Endothelial cell (in vitro differentiated cells): ENCODE measurements around the gene IL17D. TPM values are rescaled to one million over a fixed set of nuclear protein-coding genes. Genes with fewer than 3 reads are reported as not detected.

Experiments
- DNase-seq: peaks from one replicate; pipeline ENCODE4 v3.0.0; 2021; ENCODE audit warnings: low spot score
- H3K27ac Mint-ChIP-seq: one replicate; pipeline ENCODE4 v1.8.0; 2021; ENCODE audit warnings: mixed read lengths, inconsistent platforms; ENCODE audit not compliant: unreplicated experiment
- H3K27me3 Mint-ChIP-seq: one replicate; pipeline ENCODE4 v1.8.0; 2021; ENCODE audit warnings: mild to moderate bottlenecking, moderate library complexity, mixed read lengths, inconsistent platforms; ENCODE audit not compliant: unreplicated experiment
- H3K36me3 Mint-ChIP-seq: one replicate; pipeline ENCODE4 v1.8.0; 2021; ENCODE audit warnings: mild to moderate bottlenecking, low read depth, mixed read lengths, inconsistent platforms; ENCODE audit not compliant: unreplicated experiment
- H3K4me1 Mint-ChIP-seq: one replicate; pipeline ENCODE4 v1.8.0; 2021; ENCODE audit warnings: mild to moderate bottlenecking, mixed read lengths, inconsistent platforms; ENCODE audit not compliant: unreplicated experiment
- H3K4me3 Mint-ChIP-seq: one replicate; pipeline ENCODE4 v1.8.0; 2021; ENCODE audit warnings: mild to moderate bottlenecking, mixed read lengths, inconsistent platforms; ENCODE audit not compliant: unreplicated experiment
- H3K9me3 Mint-ChIP-seq: one replicate; pipeline ENCODE4 v1.8.0; 2021; ENCODE audit warnings: mixed read lengths, inconsistent platforms; ENCODE audit not compliant: unreplicated experiment
- CTCF ChIP-seq: fragments of 200-600 bp; sonication (generic); IDR thresholded peaks from one replicate; pipeline ENCODE4 v1.5.0; 2021; ENCODE audit warnings: antibody characterized with exemption; ENCODE audit not compliant: unreplicated experiment
- total RNA-seq: library from RNA; stranded (reverse); fragmentation: NEBNext Ultra II Directional; extraction: Animal tissue kit (Norgen Biotek cat#: 25700); gene quantifications from one replicate; pipeline ENCODE4 v1.2.1, GENCODE V29; 2021; ENCODE audit not compliant: unreplicated experiment

IL17D gene
- total RNA-seq, 1 donor from 2014 or later: 2.1 TPM

GRCh38 chr13:20754009-20754408 is 50.5 kb downstream of the IL17D start:
- Mint-ChIP-seq H3K4me1 (peaks cover 2% of the 10 kb centered on the region), H3K36me3 (peaks cover 35% of the 10 kb centered on the region), H3K27ac (no peak overlapping the region), H3K9me3 (peaks cover 18% of the 10 kb centered on the region), H3K27me3 (no peaks in the 10 kb centered on the region), H3K4me3 (no peak overlapping the region)
- no peak for TF ChIP-seq CTCF
- no peak for DNase-seq

GRCh38 chr13:20760872-20761271 is 57.4 kb downstream of the IL17D start:
- H3K27ac Mint-ChIP-seq: no peak overlapping the region
- no peaks in the 10 kb centered on the region for H3K4me1 Mint-ChIP-seq
- DNase-seq: no peak
- H3K36me3 Mint-ChIP-seq: peaks cover 7% of the 10 kb centered on the region
- peaks cover 3% of the 10 kb centered on the region for H3K27me3 Mint-ChIP-seq
- TF ChIP-seq CTCF: no peak
- H3K4me3 Mint-ChIP-seq: no peak overlapping the region
- no peaks in the 10 kb centered on the region for H3K9me3 Mint-ChIP-seq

- TF ChIP-seq CTCF: no peak
- no peak for DNase-seq
- peaks cover 24% of the 10 kb centered on the region for H3K36me3 Mint-ChIP-seq
- peaks cover 7% of the 10 kb centered on the region for H3K4me1 Mint-ChIP-seq
- H3K27me3 Mint-ChIP-seq: peaks cover 3% of the 10 kb centered on the region
- H3K27ac Mint-ChIP-seq: no peak overlapping the region
- H3K4me3 Mint-ChIP-seq: no peak overlapping the region
- H3K9me3 Mint-ChIP-seq: no peaks in the 10 kb centered on the region
Measured at GRCh38 chr13:20767309-20767943, 63.9 kb downstream of the IL17D start.

GRCh38 chr13:20769091-20769490 is 65.6 kb downstream of the IL17D start:
- Mint-ChIP-seq H3K27me3 (peaks cover 4% of the 10 kb centered on the region), H3K27ac (no peak overlapping the region), H3K36me3 (peaks cover 24% of the 10 kb centered on the region), H3K4me3 (no peak overlapping the region), H3K4me1 (peaks cover 10% of the 10 kb centered on the region), H3K9me3 (no peaks in the 10 kb centered on the region)
- DNase-seq: no peak
- TF ChIP-seq CTCF: no peak

- Mint-ChIP-seq H3K4me1 (peaks cover 10% of the 10 kb centered on the region), H3K4me3 (peak overlapping the region; percentile 28), H3K36me3 (peaks cover 24% of the 10 kb centered on the region), H3K27me3 (peaks cover 2% of the 10 kb centered on the region), H3K27ac (no peak overlapping the region), H3K9me3 (no peaks in the 10 kb centered on the region)
- no peak for TF ChIP-seq CTCF
- no peak for DNase-seq
Measured at GRCh38 chr13:20769834-20770233, 66.3 kb downstream of the IL17D start.

Other genes with a start within 250 kb of the IL17D start
- 4.8 TPM for gene CRYL1, start 177.8 kb upstream of the IL17D start, total RNA-seq
- 7.8 TPM for gene IFT88, start 136.5 kb upstream of the IL17D start, total RNA-seq
- gene EEF1AKMT1, start 70.3 kb downstream of the IL17D start, total RNA-seq: 9.6 TPM
- gene XPO4, start 199.0 kb downstream of the IL17D start, total RNA-seq: 18.0 TPM